Psoas muscle (tissue), 8 donors: ENCODE data around the gene ASCC3. TPM values are rescaled to one million over a fixed set of nuclear protein-coding genes. Genes with fewer than 3 reads are reported as not detected.
A peak's percentile ranks its signal among the peaks of the same experiment; 100 is the strongest.

ENCODE experiments used
- ATAC-seq, 4 donors: fragments of 200-7000 bp; cut with Tn5 transposase; one replicate each; pipeline ENCODE4 v1.9.1; 2020; ENCODE audit warnings: moderate library complexity in 3 of 4, mild to moderate bottlenecking in 2 of 4
- DNase-seq, 2 donors: peaks; one replicate each; pipeline ENCODE4 v3.0.0-alpha.2; 2020
- H3K27ac ChIP-seq: fragments of 200-600 bp; one replicate; pipeline ENCODE4 v1.8.0; 2022
- H3K27me3 ChIP-seq, 3 donors: fragments of 200-600 bp in 1 of 3; one replicate each; pipeline versions ENCODE4 v1.6.1 to v1.8.0; 2013 to 2022; ENCODE audit warnings: low read length in 2 of 3, mild to moderate bottlenecking in 2 of 3, moderate library complexity in 1 of 3; ENCODE audit not compliant: insufficient read depth in 3 of 3
- H3K36me3 ChIP-seq, 2 donors: fragments of 200-600 bp in 1 of 2; one replicate each; pipeline versions ENCODE4 v1.6.1 to v1.8.0; 2013 to 2022; ENCODE audit warnings: low read depth in 1 of 2, mild to moderate bottlenecking in 1 of 2, moderate library complexity in 1 of 2; ENCODE audit not compliant: insufficient read depth in 1 of 2
- H3K4me1 ChIP-seq: fragments of 200-600 bp; one replicate; pipeline ENCODE4 v1.8.0; 2022
- H3K4me3 ChIP-seq: fragments of 200-600 bp; one replicate; pipeline ENCODE4 v1.8.0; 2022; ENCODE audit warnings: mild to moderate bottlenecking
- H3K9me3 ChIP-seq: fragments of 200-600 bp; one replicate; pipeline ENCODE4 v1.8.0; 2022
- CTCF ChIP-seq: fragments of 200-600 bp; IDR thresholded peaks from one replicate; pipeline ENCODE4 v1.8.0; 2022; ENCODE audit warnings: antibody characterized with exemption
- WGBS, 3 donors: extraction: QIAGEN DNeasy Blood & Tissue Kit; methylation state at CpG; one replicate each; pipeline versions ENCODE4 v1.1.6 to v1.1.7; 2013; 5-methylcytosine and 5-hydroxymethylcytosine counted together
- intact Hi-C, 2 donors: fragments of 100-400 bp; cut with DNase I; formaldehyde crosslinking; loops; one replicate each; pipeline versions ENCODE4 v1.11.0 to v1.14.2; 2022
- polyA plus RNA-seq, 3 donors: library from polyadenylated mRNA; stranded (reverse); fragments of 200-250 nt; gene quantifications; one replicate each; pipeline ENCODE4 v1.2.3, GENCODE V29; 2013
- total RNA-seq, 4 donors: library from RNA; stranded (reverse); fragmentation: NEBNext Ultra II Directional in 2 of 4; extraction: Animal tissue kit (Norgen Biotek cat#: 25700) in 2 of 4; gene quantifications; one replicate each; pipeline versions ENCODE4 v1.2.1 to v1.2.4, GENCODE V29; 2021 to 2023
- donor health status: healthy with polysubstance abuse.
- donor health status: DM: no; HTN: no; CAD: no; lungs with moderate emphysema.
- donor health status: Bipolar disorder and iron deficiency.
- donor health status: healthy.
- donor health status: DM: yes; HTN: yes; CAD: no.
- donor health status: DM: no; HTN: no; CAD: no.
- donor health status: DM: no; HTN: no; CAD: no.
- donor health status: DM: yes; HTN: yes; CAD: no.

The ASCC3 gene
- total and polyA plus RNA-seq, 7 donors = 5.1 to 17.9 (median 11.2) TPM

- intact Hi-C loops = loop anchor here (5.0 to 10.0 kb wide), 2 partner anchors 290 to 1043 kb away; partner anchors contain the start of gene PNISR (in 1 of the 2)
- ATAC-seq (no peak), DNase-seq (no peak)
- Histone ChIP-seq H3K9me3 (no peaks in the 10 kb centered on the region), H3K27me3 (peaks cover 0 to 38% (median 4%) of the 10 kb centered on the region in 3 donors), H3K4me1 (peaks cover 10% of the 10 kb centered on the region), H3K36me3 (no peaks in the 10 kb centered on the region), H3K4me3 (no peak overlapping the region), H3K27ac (no peak overlapping the region)
- no peak for TF ChIP-seq CTCF
- 55 to 64% (median 64%) methylated on average over 48 to 49 of the region's 49 CpGs for WGBS, 3 donors
Observed at GRCh38 chr6:100467129-100468015, 413.8 kb downstream of the ASCC3 start.

GRCh38 chr6:100466410-100467128 lies 414.6 kb downstream of the ASCC3 start:
- H3K27ac ChIP-seq = no peak overlapping the region
- intact Hi-C loops = loop anchor here (5.0 to 10.0 kb wide), 2 partner anchors 289 to 1042 kb away; partner anchors contain the start of gene PNISR (in 1 of the 2)
- H3K36me3 ChIP-seq = no peaks in the 10 kb centered on the region
- peaks cover 0 to 39% (median 4%) of the 10 kb centered on the region in 3 donors for H3K27me3 ChIP-seq
- DNase-seq (no peak), ATAC-seq (no peak)
- no peak overlapping the region for H3K4me3 ChIP-seq
- TF ChIP-seq CTCF = no peak
- WGBS, 3 donors = 39 to 57% (median 45%) methylated on average over 21 of the region's 21 CpGs
- H3K9me3 ChIP-seq = no peaks in the 10 kb centered on the region
- H3K4me1 ChIP-seq = peaks cover 10% of the 10 kb centered on the region

GRCh38 chr6:100465701-100466409 lies 415.3 kb downstream of the ASCC3 start:
- peak overlapping the region; percentile 96 for H3K27ac ChIP-seq
- TF ChIP-seq CTCF = no peak
- DNase-seq (no peak), ATAC-seq (no peak)
- no peaks in the 10 kb centered on the region for H3K36me3 ChIP-seq
- peaks cover 0 to 44% (median 4%) of the 10 kb centered on the region in 3 donors for H3K27me3 ChIP-seq
- no peaks in the 10 kb centered on the region for H3K9me3 ChIP-seq
- H3K4me1 ChIP-seq = peaks cover 10% of the 10 kb centered on the region
- peak overlapping the region; percentile 84 for H3K4me3 ChIP-seq
- 23 to 34% (median 23%) methylated on average over 20 of the region's 20 CpGs for WGBS, 3 donors
- intact Hi-C loops = loop anchor here (5.0 to 10.0 kb wide), 2 partner anchors 289 to 1041 kb away; partner anchors contain the start of gene PNISR (in 1 of the 2)

- H3K9me3 ChIP-seq = no peaks in the 10 kb centered on the region
- peak; percentile 62 to 95 for DNase-seq
- TF ChIP-seq CTCF = no peak
- intact Hi-C loops = loop anchor here (5.0 to 10.0 kb wide), 3 partner anchors 128 to 1040 kb away; partner anchors contain the start of gene PNISR (in 1 of the 2)
- peaks cover 0 to 44% (median 4%) of the 10 kb centered on the region in 3 donors for H3K27me3 ChIP-seq
- ATAC-seq = peak; percentile 90 to 98 (median 96)
- peaks cover 10% of the 10 kb centered on the region for H3K4me1 ChIP-seq
- WGBS, 3 donors = 1 to 2% (median 2%) methylated on average over 64 to 66 of the region's 66 CpGs
- H3K27ac ChIP-seq = peak within 1 kb of the TSS; percentile 96
- peak within 1 kb of the TSS; percentile 84 for H3K4me3 ChIP-seq
- no peaks in the 10 kb centered on the region for H3K36me3 ChIP-seq
Observed at GRCh38 chr6:100464903-100465700, 416.0 kb downstream of the ASCC3 start, which contains the start of gene SIM1. SIM1 (minus strand) TSS chr6:100464921; CDS start chr6:100463468, 1,453 bp downstream.
